Measurements from ENCODE around the gene HOMER1.

DNA sequence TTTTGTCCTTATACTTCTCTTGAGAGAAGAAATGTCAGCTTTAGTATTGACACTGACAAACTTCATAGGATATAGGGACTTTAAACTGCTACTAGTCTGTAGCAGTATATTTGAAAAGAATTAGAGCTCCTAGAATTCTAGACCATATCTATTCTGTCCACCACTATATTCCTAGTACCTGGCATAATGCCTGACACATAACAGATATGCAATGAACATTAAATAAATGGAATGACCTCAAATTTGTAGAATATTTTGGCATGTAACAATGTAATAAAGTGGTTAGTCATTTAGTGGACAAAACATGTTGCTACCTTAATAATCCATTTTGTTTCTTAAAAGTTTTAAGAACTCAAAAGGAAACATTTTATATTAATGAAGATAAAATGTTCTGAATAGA lies 57.5 kb downstream of the HOMER1 start:
- TF ChIP-seq, protein P1, sequence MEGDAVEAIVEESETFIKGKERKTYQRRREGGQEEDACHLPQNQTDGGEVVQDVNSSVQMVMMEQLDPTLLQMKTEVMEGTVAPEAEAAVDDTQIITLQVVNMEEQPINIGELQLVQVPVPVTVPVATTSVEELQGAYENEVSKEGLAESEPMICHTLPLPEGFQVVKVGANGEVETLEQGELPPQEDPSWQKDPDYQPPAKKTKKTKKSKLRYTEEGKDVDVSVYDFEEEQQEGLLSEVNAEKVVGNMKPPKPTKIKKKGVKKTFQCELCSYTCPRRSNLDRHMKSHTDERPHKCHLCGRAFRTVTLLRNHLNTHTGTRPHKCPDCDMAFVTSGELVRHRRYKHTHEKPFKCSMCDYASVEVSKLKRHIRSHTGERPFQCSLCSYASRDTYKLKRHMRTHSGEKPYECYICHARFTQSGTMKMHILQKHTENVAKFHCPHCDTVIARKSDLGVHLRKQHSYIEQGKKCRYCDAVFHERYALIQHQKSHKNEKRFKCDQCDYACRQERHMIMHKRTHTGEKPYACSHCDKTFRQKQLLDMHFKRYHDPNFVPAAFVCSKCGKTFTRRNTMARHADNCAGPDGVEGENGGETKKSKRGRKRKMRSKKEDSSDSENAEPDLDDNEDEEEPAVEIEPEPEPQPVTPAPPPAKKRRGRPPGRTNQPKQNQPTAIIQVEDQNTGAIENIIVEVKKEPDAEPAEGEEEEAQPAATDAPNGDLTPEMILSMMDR (conservative IDR thresholded peaks at IDR 0.05; ENCODE audit: low read depth, low read length) = no peak
- no peak for TF ChIP-seq EZH2 (IDR thresholded peaks at IDR 0.05; ENCODE audit: low read length, unreplicated experiment)
- TF ChIP-seq EZH2phosphoT487 (IDR thresholded peaks at IDR 0.05; ENCODE audit: borderline replicate concordance, low read length) = no peak
